Colon (tissue), 2 donors: ENCODE measurements around the gene AMOT.
"Not testable (repeated sequence)": the region's sequence is repeated elsewhere in the genome, so short reads cannot be mapped to it uniquely, and the experiment has no call there.

Experiments used
- FAIRE-seq: peaks from 2 replicates; lab custom pipeline; 2012; peaks lifted over from hg19 to GRCh38; lab: Jason Lieb, UNC
- donor health status: control.
- donor health status: control.

Gene AMOT

GRCh38 chrX:112840382-112841113 lies at the start of gene AMOT:
AMOT (minus strand) TSS chrX:112840831; CDS start chrX:112823126, 17,705 bp downstream.
- no peak for FAIRE-seq

- no peak for FAIRE-seq
Measured at GRCh38 chrX:112889400-112889799, 48.8 kb upstream of the AMOT start.

- FAIRE-seq: no peak
Measured at GRCh38 chrX:112888916-112889315, 48.3 kb upstream of the AMOT start.

GRCh38 chrX:112877771-112878173 lies 37.1 kb upstream of the AMOT start:
- no peak for FAIRE-seq

- no peak for FAIRE-seq
Measured at GRCh38 chrX:112874614-112875013, 34.0 kb upstream of the AMOT start.

GRCh38 chrX:112874175-112874574 lies 33.5 kb upstream of the AMOT start:
- FAIRE-seq: no peak

- no peak for FAIRE-seq
Measured at GRCh38 chrX:112868586-112868985, 28.0 kb upstream of the AMOT start.

- no peak for FAIRE-seq
Measured at GRCh38 chrX:112867570-112867969, 26.9 kb upstream of the AMOT start.

GRCh38 chrX:112866175-112866574 lies 25.5 kb upstream of the AMOT start:
- FAIRE-seq: no peak

- no peak for FAIRE-seq
Measured at GRCh38 chrX:112865464-112866025, 24.9 kb upstream of the AMOT start.

GRCh38 chrX:112863850-112864249 lies 23.2 kb upstream of the AMOT start:
- no peak for FAIRE-seq

GRCh38 chrX:112857478-112857878 lies 16.8 kb upstream of the AMOT start:
- FAIRE-seq: no peak

- FAIRE-seq: not testable (repeated sequence)
Measured at GRCh38 chrX:112854901-112855300, 14.3 kb upstream of the AMOT start.

- FAIRE-seq: peak; percentile 10
Measured at GRCh38 chrX:112852851-112853250, 12.2 kb upstream of the AMOT start.

- no peak for FAIRE-seq
Measured at GRCh38 chrX:112851806-112852205, 11.2 kb upstream of the AMOT start.

- no peak for FAIRE-seq
Measured at GRCh38 chrX:112851161-112851779, 10.6 kb upstream of the AMOT start.

- no peak for FAIRE-seq
Measured at GRCh38 chrX:112849016-112849415, 8.4 kb upstream of the AMOT start.

- FAIRE-seq: no peak
Measured at GRCh38 chrX:112846782-112847181, 6.2 kb upstream of the AMOT start.

GRCh38 chrX:112846187-112846586 lies 5.6 kb upstream of the AMOT start:
- no peak for FAIRE-seq

- FAIRE-seq: no peak
Measured at GRCh38 chrX:112844250-112844649, 3.6 kb upstream of the AMOT start.

- peak; percentile 14 for FAIRE-seq
Measured at GRCh38 chrX:112841820-112842157, 1.2 kb upstream of the AMOT start.

- FAIRE-seq: peak; percentile 80
Measured at GRCh38 chrX:112841114-112841819, 636 bp upstream of the AMOT start.

GRCh38 chrX:112839856-112840255 lies 775 bp downstream of the AMOT start:
- no peak for FAIRE-seq
